Mammary epithelial cell (primary cell): ENCODE data around the gene PRIMA1.

Experiments used
- CTCF ChIP-seq, 2 donors: IDR thresholded peaks in 1 of 2; conservative IDR thresholded peaks in 1 of 2; 2 replicates each; pipeline ENCODE4 v1.5.1; 2011 to 2012; ENCODE audit warnings: inconsistent platforms in 2 of 2, low read length in 2 of 2, mild to moderate bottlenecking in 2 of 2, control low read depth in 1 of 2, low read depth in 1 of 2; ENCODE audit not compliant: insufficient read depth in 1 of 2; ENCODE audit errors: extremely low read depth in 1 of 2
- EZH2 ChIP-seq: IDR thresholded peaks from 2 replicates; pipeline ENCODE4 v1.6.1; 2012; ENCODE audit warnings: low read length, inconsistent platforms, borderline replicate concordance

GRCh38 chr14:93811020-93811419 lies 22.7 kb upstream of the PRIMA1 start:
- TF ChIP-seq CTCF (conservative IDR thresholded peaks at IDR 0.05 in 1 of 2, IDR thresholded peaks at IDR 0.05 in 1 of 2; ENCODE audit: extremely low read depth in 1 of 2, insufficient read depth in 1 of 2, low read depth in 1 of 2, low read length in 2 of 2) (no peak), EZH2 (no peak)
